Cardiac fibroblast (primary cell): ENCODE measurements around the gene PSMD8.
"Not testable (repeated sequence)": the region's sequence is repeated elsewhere in the genome, so short reads cannot be mapped to it uniquely, and the experiment has no call there.

Source experiments
- DNase-seq, 2 donors: peaks; one replicate each; pipeline versions ENCODE4 v3.0.0 to v3.0.0-alpha.2; 2010; ENCODE audit warnings: low read depth in 2 of 2
- H3K4me3 ChIP-seq, 2 donors: replicated peaks in 1 of 2; 1 replicate in 1 of 2; 2 replicates in 1 of 2; pipeline ENCODE4 v1.5.1; 2011; ENCODE audit warnings: low read depth in 2 of 2, low read length in 2 of 2, mild to moderate bottlenecking in 2 of 2, moderate library complexity in 1 of 2
- TF ChIP-seq, protein P1 (sequence below): IDR thresholded peaks from one replicate; pipeline ENCODE4 v1.5.1; 2011; ENCODE audit warnings: low read depth, mild to moderate bottlenecking, low read length, inconsistent platforms

The PSMD8 gene

DNA sequence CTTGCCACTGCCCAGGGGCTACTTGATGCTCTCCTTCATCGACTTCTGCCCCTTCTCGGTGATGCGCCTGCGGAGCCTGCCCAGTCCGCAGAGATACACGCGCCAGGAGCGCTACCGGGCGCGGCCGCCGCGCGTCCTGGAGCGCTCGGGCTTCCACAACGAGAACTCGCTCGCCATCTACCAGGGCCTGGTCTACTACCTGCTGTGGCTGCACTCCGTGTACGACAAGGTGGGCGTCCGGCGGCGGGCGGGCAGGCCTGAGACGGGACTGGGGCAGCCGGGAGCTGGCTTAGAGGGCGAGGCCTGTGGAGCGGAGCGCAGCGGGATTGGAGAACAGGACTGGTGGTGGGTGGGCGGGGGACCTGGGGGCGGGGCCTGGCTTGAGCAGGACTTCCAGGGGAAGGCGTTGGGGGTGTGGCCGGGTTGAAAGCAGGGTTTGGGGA is 12.7 kb upstream of the PSMD8 start:
- peak overlapping the region; percentile 62 to 71 for H3K4me3 ChIP-seq
- DNase-seq = peak; percentile 71 to 72
- TF ChIP-seq, protein P1, sequence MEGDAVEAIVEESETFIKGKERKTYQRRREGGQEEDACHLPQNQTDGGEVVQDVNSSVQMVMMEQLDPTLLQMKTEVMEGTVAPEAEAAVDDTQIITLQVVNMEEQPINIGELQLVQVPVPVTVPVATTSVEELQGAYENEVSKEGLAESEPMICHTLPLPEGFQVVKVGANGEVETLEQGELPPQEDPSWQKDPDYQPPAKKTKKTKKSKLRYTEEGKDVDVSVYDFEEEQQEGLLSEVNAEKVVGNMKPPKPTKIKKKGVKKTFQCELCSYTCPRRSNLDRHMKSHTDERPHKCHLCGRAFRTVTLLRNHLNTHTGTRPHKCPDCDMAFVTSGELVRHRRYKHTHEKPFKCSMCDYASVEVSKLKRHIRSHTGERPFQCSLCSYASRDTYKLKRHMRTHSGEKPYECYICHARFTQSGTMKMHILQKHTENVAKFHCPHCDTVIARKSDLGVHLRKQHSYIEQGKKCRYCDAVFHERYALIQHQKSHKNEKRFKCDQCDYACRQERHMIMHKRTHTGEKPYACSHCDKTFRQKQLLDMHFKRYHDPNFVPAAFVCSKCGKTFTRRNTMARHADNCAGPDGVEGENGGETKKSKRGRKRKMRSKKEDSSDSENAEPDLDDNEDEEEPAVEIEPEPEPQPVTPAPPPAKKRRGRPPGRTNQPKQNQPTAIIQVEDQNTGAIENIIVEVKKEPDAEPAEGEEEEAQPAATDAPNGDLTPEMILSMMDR = peak; percentile 35

DNA sequence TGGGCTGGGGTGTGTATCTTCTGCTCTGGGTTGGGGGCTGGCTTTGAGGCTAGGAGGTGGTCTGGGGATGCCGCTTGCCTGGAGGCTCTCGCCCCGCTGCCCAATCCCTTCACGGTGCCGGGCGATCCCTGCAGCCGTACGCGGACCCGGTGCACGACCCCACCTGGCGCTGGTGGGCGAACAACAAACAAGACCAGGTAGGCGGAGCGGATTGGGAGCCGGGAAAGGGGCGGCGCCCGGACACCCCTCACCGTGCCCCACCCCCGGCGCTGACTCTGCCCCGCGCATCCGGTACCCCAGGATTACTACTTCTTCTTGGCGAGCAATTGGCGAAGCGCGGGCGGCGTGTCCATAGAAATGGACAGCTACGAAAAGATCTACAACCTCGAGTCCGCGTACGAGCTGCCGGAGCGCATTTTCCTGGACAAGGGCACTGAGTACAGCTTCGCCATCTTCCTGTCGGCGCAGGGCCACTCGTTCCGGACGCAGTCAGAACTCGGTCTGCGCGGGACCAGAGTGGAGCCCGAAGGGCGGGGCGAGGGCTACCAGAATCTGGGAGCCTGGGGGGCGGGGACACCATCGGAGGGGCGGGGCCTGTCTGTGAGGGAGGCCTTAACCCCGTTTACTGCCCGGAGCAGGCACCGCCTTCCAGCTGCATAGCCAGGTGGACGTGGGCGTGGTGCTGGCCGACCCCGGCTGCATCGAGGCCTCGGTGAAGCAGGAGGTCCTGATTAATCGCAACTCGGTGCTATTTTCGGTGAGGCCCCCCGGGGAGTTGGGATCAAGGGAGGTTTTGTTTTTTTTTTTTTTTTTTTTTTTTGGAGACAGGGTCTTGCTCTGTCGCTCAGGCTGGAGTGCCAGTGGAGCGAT is 12.1 kb upstream of the PSMD8 start:
- DNase-seq = peak; percentile 53 to 60
- peak overlapping the region; percentile 62 to 71 for H3K4me3 ChIP-seq
- TF ChIP-seq, protein P1 = no peak

DNA sequence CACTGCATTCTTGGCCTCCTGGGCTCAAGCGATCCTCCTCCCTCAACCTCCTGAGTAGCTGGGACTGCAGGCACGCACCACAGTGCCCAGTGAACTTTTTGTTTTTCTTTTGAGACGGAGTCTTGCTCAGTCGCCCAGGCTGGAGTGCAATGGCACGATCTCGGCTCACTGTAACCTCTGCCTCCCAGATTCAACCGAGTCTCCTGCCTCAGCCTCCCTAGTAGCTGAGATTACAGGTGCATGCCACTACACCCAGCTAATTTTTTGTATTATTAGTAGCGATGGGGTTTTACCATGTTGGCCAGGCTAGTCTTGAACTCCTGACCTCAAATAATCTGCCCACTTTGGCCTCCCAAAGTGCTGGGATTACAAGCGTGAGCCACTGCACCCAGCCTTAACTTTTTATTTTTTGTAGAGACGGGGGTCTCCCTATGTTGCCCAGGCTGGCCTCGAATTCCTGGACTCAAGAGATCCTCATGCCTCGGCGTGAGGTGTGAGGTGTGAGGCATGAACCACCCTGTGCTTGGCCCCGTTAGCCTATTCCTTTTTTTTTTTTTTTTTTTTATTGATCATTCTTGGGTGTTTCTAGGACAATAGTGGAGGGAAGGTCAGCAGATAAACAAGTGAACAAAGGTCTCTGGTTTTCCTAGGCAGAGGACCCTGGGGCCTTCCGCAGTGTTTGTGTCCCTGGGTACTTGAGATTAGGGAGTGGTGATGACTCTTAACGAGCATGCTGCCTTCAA is 11.3 kb upstream of the PSMD8 start:
- not testable (repeated sequence) for DNase-seq, H3K4me3 ChIP-seq

DNA sequence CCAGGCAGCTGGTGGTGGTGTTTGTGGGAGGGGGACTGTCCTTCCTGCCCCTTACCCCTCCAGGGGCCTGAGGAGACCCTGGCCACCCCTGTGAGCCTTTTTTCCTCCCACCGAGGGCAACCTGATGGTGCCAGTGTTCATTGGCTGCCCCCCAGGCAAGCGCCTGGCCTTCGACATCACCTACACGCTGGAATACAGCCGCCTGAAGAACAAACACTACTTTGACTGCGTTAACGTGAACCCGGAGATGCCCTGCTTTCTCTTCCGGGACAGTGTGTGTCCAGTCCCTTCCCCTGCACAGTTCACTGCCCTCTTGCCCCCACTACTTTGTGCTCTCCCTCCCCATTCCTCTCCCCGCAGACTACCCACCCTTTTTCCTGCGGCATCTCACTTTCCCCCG is 7.3 kb upstream of the PSMD8 start:
- TF ChIP-seq, protein P1 = no peak
- no peak overlapping the region for H3K4me3 ChIP-seq
- no peak for DNase-seq

DNA sequence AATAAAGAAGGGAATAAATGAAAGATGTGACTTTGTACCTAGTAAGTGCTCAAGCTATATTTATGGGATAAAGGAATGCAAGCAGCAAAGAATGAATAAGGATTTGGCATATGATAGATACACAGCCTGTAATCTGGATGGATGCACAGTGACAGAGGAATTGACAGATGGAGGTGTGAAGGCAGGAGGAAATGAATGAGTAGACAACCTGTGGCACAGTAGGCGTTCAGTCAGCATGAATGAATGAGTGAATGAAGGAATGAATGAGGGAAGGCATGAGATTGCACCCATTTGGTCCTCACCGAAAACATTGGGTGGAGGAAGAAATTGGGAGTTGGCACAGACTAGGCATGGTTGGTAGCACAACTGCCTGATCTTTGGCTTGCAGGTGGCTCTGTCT is 4.8 kb upstream of the PSMD8 start:
- TF ChIP-seq, protein P1 = no peak
- no peak for DNase-seq
- no peak overlapping the region for H3K4me3 ChIP-seq

DNA sequence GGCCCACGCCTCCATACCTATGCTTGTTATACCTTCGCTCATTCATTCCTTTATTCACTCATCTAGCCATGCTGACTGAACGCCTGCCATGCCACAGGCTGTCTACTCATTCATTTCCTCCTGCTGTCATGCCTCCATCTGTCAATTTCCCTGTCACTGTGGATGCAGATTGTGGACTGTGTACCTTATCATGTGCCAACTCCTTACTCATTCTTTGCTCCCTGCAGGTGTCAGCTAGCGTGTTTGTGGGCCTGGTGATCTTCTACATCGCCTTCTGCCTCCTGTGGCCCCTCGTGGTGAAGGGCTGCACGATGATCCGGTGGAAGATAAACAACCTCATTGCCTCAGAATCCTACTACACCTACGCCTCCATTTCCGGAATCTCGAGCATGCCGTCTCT is 4.1 kb upstream of the PSMD8 start:
- TF ChIP-seq, protein P1 = no peak
- no peak overlapping the region for H3K4me3 ChIP-seq
- DNase-seq = no peak

DNA sequence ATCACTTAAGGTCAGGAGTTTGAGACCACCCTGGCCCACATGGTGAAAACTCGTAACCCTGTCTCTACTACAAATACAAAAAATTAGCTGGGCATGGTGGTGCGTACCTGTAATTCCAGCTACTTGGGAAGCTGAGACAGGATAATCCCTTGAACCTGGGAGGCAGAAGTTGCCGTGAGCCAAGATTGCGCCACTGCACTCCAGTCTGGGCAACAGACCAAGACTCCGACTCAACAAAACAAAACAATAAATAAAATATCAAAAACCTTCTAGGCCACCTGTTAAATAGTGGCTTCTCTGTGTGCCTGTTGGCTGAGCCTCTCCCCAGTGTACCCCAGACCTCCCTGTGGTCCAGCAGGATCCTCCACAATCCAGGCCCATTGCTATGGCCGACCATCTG is 3.3 kb upstream of the PSMD8 start:
- TF ChIP-seq, protein P1 = no peak
- no peak overlapping the region for H3K4me3 ChIP-seq
- no peak for DNase-seq
